T1000 (cell line): ENCODE results near the gene NAALADL2.

Experiments used
- DNase-seq: peaks from one replicate; lab custom pipeline; 2025; ENCODE audit warnings: mixed read lengths; lab: John Stamatoyannopoulos, UW

NAALADL2 gene

GRCh38 chr3:175307642-175308041 is 448.5 kb downstream of the NAALADL2 start:
- DNase-seq = no peak

- DNase-seq = no peak
Observed at GRCh38 chr3:175308097-175308496, 449.0 kb downstream of the NAALADL2 start.

GRCh38 chr3:175310046-175310445 is 450.9 kb downstream of the NAALADL2 start:
- DNase-seq = no peak

- DNase-seq = no peak
Observed at GRCh38 chr3:175311404-175311803, 452.3 kb downstream of the NAALADL2 start.

- no peak for DNase-seq
Observed at GRCh38 chr3:175311946-175312345, 452.8 kb downstream of the NAALADL2 start.

- DNase-seq = no peak
Observed at GRCh38 chr3:175312791-175313190, 453.7 kb downstream of the NAALADL2 start.

GRCh38 chr3:175316799-175317198 is 457.7 kb downstream of the NAALADL2 start:
- no peak for DNase-seq

GRCh38 chr3:175325440-175325839 is 466.3 kb downstream of the NAALADL2 start:
- DNase-seq = no peak

GRCh38 chr3:175326041-175326440 is 466.9 kb downstream of the NAALADL2 start:
- no peak for DNase-seq

- no peak for DNase-seq
Observed at GRCh38 chr3:175329373-175329772, 470.2 kb downstream of the NAALADL2 start.

GRCh38 chr3:175335229-175335628 is 476.1 kb downstream of the NAALADL2 start:
- no peak for DNase-seq

- DNase-seq = no peak
Observed at GRCh38 chr3:175336406-175337133, 477.4 kb downstream of the NAALADL2 start.

- DNase-seq = no peak
Observed at GRCh38 chr3:175337631-175338030, 478.5 kb downstream of the NAALADL2 start.

- DNase-seq = no peak
Observed at GRCh38 chr3:175338775-175339535, 479.8 kb downstream of the NAALADL2 start.

- DNase-seq = no peak
Observed at GRCh38 chr3:175340338-175341015, 481.3 kb downstream of the NAALADL2 start.

GRCh38 chr3:175342196-175342595 is 483.1 kb downstream of the NAALADL2 start:
- DNase-seq = no peak

- DNase-seq = no peak
Observed at GRCh38 chr3:175343946-175344345, 484.8 kb downstream of the NAALADL2 start.

- peak; percentile 44 for DNase-seq
Observed at GRCh38 chr3:175346573-175347356, 487.6 kb downstream of the NAALADL2 start.

GRCh38 chr3:175349168-175349567 is 490.0 kb downstream of the NAALADL2 start:
- no peak for DNase-seq

GRCh38 chr3:175355801-175356335 is 496.7 kb downstream of the NAALADL2 start:
- DNase-seq = no peak

GRCh38 chr3:175356899-175357324 is 497.8 kb downstream of the NAALADL2 start:
- DNase-seq = no peak

- DNase-seq = no peak
Observed at GRCh38 chr3:175357758-175358157, 498.6 kb downstream of the NAALADL2 start.
